ENCODE measurements around the gene C2orf66.

C2orf66 gene

DNA sequence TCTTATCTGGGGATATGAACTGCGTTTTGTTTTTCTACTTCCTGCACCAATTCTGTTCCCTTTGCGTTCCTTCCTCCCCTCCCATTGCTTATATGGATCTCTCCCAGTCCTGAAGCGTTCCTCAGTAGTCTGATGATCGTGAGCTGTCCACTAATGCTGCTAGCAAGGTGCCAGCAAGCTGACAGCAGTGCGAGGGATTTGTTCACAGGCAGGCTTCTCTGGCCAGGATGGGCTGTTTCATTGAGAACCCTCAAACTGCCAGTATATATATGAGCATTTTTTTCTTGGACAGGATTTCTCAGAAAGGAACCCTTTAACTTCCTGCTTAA lies 49.8 kb downstream of the C2orf66 start:
- DNase-seq (ENCODE audit: low read depth, low spot score), result no peak

DNA sequence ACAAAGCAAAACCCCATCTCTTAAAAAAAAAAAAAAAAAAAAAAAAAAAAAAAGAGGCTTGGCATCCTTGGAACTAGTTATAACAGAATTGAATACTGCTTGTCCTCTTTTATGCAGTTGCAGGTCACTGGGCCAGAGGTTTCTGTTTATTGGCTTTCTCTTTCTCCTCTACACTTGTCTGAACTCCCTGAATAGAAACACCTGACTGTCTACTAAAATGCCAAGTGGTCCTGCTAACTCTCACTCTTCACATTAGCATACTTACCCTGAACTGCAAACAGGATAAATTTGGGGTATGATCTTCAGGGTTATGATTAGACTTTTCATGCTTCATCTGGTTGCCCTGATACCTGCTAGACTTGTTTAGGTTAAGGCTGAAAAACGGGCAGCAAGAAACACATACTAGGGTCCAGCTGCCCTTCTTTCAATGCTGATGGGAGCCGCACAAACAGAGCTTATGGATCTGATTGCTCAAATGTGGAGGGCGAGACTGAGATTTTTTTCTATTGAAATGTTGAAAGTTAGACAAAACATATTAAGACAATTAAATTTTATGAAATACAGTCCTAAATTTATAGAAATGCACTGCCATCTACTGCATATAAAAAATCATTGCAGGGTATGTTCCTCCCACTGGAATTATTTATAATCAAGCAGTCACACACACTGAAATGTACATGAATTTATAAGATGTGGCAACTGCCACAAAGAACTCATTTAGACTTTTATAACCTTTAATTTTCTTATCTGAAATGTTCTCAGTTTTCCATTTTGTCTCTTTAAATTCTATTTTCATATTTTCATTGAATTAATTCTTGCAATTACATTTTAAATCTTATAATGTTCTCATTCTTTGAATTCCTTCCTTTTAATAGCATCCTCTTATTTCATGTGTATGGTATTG lies 50.4 kb downstream of the C2orf66 start:
- no peak for DNase-seq (ENCODE audit: low read depth, low spot score)

Data from ELF-1 (cell line).